Suppressor macrophage treated with lipopolysaccharide for 4 hours (primary cell): Measurements from ENCODE around the gene NOS1AP.
A peak's percentile ranks its signal among the peaks of the same experiment; 100 is the strongest.
"Not testable (repeated sequence)": the region's sequence is repeated elsewhere in the genome, so short reads cannot be mapped to it uniquely, and the experiment has no call there.

Experiments
- DNase-seq: peaks from one replicate; pipeline ENCODE4 v3.0.0-alpha.2; 2020

Gene NOS1AP

DNA sequence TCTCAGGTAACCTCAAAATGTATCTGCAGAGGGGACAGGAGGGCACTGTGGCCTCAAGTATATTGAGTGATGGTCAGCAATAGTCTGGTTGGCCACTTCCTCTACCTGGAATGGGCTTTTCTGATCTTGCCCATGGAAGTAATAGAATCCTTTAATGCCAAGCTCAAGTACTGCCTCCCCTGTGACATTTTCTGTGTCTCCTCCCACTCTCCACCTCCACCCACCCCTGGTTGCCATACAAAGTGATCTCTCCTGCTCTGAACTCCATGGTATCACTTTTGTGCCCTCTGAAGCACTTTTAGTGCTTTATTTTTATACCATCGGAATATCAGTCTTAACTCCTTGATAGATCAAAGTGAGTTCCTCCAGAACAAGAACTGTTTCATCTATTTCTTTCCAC is 9.2 kb upstream of the NOS1AP start:
- no peak for DNase-seq

DNA sequence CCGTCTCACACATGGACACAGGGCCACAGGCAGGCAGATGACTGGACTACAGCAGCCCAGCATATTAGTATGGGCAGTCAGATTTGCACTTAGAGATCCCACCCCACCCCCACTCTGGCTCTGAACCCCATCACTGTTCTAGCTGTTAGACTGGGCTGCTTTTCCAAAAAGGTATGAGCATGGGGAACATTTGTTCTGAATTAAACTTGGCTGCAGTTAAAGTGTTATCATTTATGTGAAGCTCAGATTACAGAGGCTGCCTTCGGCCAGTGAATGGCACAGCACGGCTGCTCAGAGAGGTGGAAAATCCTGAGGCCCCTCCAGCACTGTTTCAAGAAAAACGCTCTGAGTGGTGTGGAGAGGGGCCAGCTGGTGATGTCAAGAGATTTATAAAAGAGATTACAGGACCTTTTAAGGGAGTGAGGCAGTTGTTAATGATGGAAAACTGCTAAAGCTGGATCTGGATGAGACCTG is 6.9 kb upstream of the NOS1AP start:
- no peak for DNase-seq

DNA sequence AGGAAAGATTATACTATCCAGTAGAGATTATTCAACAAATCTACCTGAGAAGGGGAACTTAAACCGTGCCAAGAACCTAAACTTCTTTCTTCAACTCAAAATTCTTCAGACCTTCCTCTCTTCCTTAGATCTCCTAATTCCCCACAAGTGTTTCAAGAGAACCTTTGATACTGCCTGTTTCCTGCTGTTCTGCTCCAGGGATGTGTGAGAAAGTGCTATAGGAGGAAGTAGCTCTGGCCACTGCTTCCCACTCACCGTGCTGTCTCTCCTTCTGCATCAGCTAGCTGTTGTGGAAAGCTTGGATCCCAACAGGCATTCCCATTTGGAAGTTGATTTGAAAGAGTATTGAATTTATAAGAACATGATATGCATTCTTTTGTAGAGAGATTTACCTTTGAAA is 4.5 kb upstream of the NOS1AP start:
- no peak for DNase-seq

DNA sequence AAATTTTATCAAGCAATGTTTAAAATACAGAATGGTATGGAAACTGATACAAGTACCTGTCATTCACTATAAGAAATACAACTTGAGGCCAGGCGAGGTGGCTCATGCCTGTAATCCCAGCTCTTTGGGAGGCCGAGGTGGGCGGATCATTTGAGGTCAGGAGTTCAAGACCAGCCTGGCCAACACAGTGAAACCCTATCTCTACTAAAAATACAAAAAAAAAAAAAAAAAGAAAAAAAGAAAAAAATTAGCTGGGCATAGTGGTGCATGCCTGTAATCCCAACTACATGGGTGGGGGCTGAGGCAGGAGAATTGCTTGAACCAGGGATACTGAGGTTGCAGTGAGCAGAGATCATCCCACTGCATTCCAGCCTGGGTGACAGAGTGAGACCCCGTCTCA is 2.7 kb upstream of the NOS1AP start:
- DNase-seq = not testable (repeated sequence)

DNA sequence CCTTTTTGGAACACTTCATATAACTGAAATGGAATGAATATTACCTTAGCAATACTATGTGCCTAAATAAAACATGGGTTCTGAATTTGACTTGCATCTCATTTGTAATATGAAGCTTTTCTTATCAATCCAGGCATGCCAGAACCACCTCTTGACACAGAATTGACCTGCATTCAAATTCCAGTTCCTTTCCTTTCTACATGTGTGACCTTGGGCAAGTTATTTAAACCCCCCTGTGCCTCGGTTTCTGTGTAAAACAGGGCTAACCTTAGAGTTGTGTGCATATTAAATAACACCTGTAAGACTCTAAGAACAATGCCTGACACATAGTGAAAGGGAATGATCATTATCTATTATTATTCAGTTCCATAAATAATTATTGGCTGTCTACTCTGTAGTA is 2.0 kb upstream of the NOS1AP start:
- no peak for DNase-seq

- no peak for DNase-seq
Observed at GRCh38 chr1:162068301-162068700, 1.2 kb upstream of the NOS1AP start.

DNA sequence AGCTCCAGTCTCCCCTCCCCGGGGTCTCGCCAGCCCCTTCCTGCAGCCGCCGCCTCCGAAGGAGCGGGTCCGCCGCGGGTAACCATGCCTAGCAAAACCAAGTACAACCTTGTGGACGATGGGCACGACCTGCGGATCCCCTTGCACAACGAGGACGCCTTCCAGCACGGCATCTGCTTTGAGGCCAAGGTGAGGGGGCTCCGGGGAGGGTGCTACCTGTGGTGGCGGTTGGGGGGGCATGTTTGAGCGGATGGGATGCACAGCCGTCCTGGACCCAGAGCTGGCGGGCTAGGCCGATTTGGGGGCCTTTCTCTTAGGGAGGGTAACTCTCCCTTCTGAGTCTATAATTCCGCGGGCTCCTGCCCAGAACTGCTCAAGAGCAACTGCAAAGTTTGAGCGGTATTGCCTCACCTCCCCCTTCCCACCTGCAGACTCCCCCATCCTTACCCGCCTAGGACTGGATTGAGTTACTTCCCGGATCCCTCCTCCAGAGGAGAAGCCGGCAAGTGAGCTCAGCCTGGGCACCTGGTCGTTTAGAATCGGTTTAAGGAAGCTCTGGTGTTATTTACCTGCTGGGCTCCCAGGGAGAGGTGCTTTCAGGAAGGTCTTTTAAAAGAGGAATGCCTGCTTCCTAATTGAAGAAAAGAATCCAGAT is 730 bp downstream of the NOS1AP start:
- no peak for DNase-seq

GRCh38 chr1:162070825-162071224 is 1.3 kb downstream of the NOS1AP start:
- DNase-seq = no peak

- no peak for DNase-seq
Observed at GRCh38 chr1:162072740-162073139, 3.2 kb downstream of the NOS1AP start.

DNA sequence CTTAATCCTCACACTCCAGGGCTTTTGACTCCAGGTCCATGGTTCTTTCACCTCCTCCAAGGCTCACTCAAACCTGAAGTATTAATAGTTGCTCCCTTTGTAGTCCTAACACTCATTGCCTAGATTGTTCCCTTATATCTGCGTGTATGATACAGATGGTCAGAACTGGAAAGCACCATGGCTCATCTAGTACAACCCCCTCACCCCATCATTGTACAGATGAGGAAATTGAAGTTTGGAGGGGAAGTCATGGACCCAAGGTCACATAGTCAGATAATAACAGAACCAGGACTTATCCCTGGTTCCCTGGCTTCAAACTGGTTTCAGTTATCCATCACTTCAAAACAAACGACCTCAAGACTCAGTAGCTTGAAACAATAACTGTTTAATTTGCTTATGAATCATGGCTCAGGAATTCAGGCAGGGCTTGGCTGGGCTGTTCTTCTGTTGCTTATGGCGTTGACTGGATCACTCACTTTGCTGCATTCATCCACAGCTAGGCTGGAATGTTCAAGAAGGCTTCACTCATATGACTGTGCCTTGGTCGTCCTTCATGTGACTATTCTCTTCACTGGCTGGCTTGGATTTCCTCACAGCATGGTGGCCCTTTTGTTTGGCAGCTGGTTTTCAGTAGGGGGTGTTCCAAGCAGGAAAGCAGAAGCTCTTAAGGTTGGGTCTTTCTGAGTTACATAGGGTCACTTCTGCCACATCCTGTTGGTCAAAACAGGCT is 5.0 kb downstream of the NOS1AP start:
- DNase-seq = peak; percentile 59

GRCh38 chr1:162075862-162076261 is 6.4 kb downstream of the NOS1AP start:
- DNase-seq = no peak

DNA sequence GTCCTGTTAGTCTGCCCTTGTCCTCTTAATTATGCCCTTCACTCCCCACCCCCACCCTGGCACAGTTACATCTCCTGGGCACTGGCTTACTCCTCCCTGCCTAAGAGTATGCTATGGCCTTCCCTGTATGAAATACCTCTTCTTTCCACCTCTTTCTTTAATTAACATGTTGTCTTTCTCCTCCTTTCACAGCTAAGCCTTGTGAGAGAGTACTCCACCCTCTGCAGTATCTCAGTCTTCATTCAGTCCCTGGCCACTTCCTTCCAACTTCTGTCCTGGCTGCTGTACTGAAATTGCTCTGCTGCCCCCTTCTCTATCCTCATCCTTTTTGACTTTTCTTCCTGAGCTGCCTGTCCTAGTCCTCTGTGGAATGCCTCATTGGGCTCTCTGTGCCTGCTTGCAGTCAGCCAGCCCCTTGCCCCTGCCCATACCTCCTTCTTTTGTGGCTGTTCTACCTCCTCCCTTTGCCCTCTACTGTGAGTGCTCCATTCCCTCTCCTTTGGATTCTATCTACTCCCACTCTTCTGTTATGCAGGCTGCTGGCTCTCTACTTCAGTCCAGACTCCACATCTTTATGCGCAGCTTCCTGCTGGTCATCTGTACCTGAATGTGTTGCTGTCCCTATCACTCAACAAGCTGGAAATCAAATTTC is 8.3 kb downstream of the NOS1AP start:
- DNase-seq = no peak

GRCh38 chr1:162079030-162079429 is 9.5 kb downstream of the NOS1AP start:
- no peak for DNase-seq

DNA sequence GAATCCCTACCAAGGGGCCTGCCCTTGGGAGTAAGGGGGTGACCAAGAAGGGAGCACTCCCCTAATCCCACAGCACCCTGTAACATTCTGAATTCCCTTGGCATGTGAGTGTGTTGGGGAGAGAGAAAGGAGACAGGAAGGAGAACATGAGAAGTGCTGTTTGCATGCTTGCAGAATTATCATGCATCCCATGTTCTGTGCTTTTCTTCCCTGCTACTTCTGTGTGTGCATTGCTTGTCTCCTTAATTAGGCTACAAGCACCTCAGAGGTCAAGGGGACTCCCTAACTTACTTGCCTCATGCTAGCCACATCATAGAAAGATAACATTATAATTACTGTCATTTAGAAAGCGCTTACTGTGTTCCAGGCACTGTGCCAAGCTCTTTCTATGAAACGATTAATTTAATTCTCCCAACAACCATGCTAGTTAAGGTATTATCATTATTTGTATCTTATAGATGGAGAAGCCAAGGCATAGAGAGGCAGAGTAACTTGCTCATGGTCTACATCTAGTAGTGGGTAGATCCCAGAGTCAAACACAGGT is 11.1 kb downstream of the NOS1AP start:
- no peak for DNase-seq

- DNase-seq = no peak
Observed at GRCh38 chr1:162081316-162081715, 11.8 kb downstream of the NOS1AP start.

- DNase-seq = not testable (repeated sequence)
Observed at GRCh38 chr1:162082080-162082479, 12.6 kb downstream of the NOS1AP start.

- DNase-seq = no peak
Observed at GRCh38 chr1:162083273-162083672, 13.8 kb downstream of the NOS1AP start.

DNA sequence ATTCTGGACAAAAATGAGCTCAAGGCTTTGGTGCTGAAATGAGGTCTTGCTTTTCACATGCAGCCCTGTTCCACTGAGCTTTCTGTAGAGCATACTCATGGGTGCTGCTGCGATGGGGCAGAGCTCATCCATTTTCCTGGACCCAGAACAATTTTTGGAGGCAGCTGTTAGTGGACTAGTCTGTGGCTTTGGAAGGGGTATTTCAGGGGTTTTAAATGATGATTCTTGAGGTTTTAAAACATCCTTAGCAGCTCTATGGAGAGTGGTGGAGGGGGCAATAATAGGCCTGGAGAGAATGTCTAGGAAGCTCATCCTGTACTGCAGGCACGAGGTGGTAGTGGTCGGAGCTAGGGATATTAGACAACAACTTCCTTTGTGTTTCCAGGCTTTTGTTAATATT is 16.5 kb downstream of the NOS1AP start:
- no peak for DNase-seq

DNA sequence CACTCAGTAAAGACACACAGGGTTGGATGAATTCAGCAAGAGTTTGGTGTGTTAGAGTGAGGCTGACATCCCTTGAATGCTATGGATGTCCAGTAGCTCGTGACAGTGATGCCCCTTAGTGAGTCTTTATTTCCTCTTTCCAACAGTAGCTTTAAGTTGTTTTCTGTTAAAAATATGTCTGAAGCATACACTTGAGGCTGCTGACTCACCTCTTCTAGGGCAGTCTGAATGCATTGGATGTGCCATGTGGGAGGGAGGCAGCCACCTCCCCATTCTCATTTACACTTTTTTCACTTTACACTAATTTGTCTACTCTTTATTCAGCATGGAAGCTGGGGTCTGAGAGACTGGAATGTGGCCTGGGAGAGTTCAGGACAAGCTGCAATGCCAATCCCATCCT is 17.6 kb downstream of the NOS1AP start:
- peak; percentile 77 for DNase-seq

GRCh38 chr1:162087574-162087973 is 18.1 kb downstream of the NOS1AP start:
- no peak for DNase-seq

DNA sequence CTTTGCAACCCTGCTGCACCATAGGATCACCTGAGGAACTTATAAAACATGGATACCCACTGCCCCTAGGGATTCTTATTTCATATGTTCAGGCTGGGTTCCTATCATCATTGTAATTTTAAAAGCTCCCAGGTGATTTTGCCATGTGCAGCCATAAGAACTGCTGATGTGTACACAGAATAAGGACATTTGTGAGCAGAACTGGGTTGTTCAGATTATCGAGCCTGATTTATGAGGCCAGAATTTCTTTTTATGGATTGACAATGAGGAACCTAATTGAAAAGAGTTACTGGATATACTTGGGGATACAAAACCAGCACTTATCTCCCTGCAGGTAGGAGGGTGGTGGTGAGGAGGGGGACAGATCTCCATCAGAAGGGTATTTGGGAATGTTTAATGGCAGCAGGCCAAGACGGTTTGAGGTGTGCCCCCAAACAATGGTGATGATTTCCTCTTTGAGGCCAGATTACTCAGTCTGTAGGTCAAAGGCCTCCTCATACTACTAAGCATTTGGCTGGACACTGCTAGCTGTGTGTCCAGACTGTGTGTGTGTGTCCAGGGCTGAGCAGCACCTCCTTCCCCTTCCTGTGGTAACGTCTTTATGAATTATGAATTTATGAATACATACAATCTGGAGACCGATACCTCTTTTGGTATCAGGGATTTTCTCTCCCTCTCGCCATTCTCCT is 18.9 kb downstream of the NOS1AP start:
- DNase-seq = no peak

DNA sequence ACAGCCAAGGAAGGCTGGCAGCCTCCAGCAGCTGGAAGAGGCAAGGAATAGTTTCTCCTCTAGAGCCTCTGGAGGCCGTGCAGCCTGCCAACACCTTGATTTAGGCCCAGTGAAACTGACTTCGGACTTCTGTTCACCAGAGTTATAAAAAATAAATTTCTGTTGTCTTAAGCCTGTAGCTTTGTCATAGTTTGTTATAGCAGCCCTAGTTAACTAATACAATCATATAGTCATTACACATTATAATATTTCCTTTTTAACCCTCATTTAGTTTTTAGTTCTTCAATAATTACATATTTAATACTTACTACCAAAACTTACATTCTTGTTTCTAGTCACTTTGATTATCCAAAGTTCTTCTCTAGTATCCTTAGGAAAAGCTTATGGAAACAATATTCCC is 20.3 kb downstream of the NOS1AP start:
- no peak for DNase-seq

GRCh38 chr1:162090378-162090777 is 20.9 kb downstream of the NOS1AP start:
- DNase-seq = no peak
